ENCODE measurements around the gene B4GALT4. TPM values are rescaled to one million over a fixed set of nuclear protein-coding genes. Genes with fewer than 3 reads are reported as not detected.
A peak's percentile ranks its signal among the peaks of the same experiment; 100 is the strongest.

B4GALT4 gene
- total and polyA plus RNA-seq, 2 of the 4 experiments (the other 2 are of a cell fraction), result 27.0 to 30.3 TPM

GRCh38 chr3:119222391-119222790, 18.3 kb downstream of the B4GALT4 start:
- ChIA-PET POLR2A (ENCODE audit: unreplicated experiment) (no interaction called here), CTCF (no interaction called here)
- dilution Hi-C loops (cut with HindIII; ENCODE audit: low sequenced_read_pairs, unreplicated experiment), result no loop called here

More at GRCh38 chr3:119222391-119222790, 18.3 kb downstream of the B4GALT4 start:
- Histone ChIP-seq H2BK5ac (ENCODE audit: low read depth, low read length, poor library complexity, severe bottlenecking) (no peak overlapping the region), H2AK5ac (ENCODE audit: low read depth, low read length) (no peak overlapping the region), H3K79me1 (ENCODE audit: low read depth in 1 of 2, low read length in 2 of 2) (peaks cover 15 to 29% of the 10 kb centered on the region in 2 experiments), H4K91ac (ENCODE audit: insufficient read depth, low read depth, low read length) (no peak overlapping the region), H3K4ac (ENCODE audit: low read depth, low read length) (no peak overlapping the region), H2BK20ac (ENCODE audit: low read depth, low read length) (no peak overlapping the region), H3K4me2 (ENCODE audit: low read depth, low read length) (no peak overlapping the region), H3K27ac (ENCODE audit: insufficient read depth, low read length) (no peak overlapping the region), H3K18ac (ENCODE audit: low read depth, low read length) (no peak overlapping the region), H3K56ac (ENCODE audit: extremely low read depth, insufficient read depth, low read length) (no peak overlapping the region), H3K9ac (ENCODE audit: low read depth, low read length) (peak overlapping the region; percentile 22; the same call in 1 of the 2 replicates), H3K36me3 (ENCODE audit: control insufficient read depth, insufficient read depth, low read length) (peaks cover 52% of the 10 kb centered on the region), H3K23ac (ENCODE audit: low read depth, low read length) (no peak overlapping the region), H4K8ac (ENCODE audit: low read depth in 2 of 2, low read length in 2 of 2) (no peak overlapping the region), H3K27me3 (ENCODE audit: control insufficient read depth, insufficient read depth, low read length) (no peaks in the 10 kb centered on the region), H2BK15ac (ENCODE audit: low read depth, low read length) (no peak overlapping the region), H3K9me3 (ENCODE audit: control insufficient read depth, insufficient read depth, low read length) (no peaks in the 10 kb centered on the region), H3K9me1 (ENCODE audit: insufficient read depth, low read length) (peaks cover under 1% of the 10 kb centered on the region; the same call in 1 of the 2 replicates), H3K14ac (replicated peaks; ENCODE audit: low read depth, low read length) (no peak overlapping the region), H2AFZ (replicated peaks; ENCODE audit: low read length, poor library complexity) (no peak overlapping the region), H2BK120ac (ENCODE audit: low read depth, low read length) (no peak overlapping the region), H4K20me1 (ENCODE audit: insufficient read depth, low read length) (no peaks in the 10 kb centered on the region), H4K5ac (ENCODE audit: low read depth, low read length) (no peak overlapping the region), H3K4me1 (ENCODE audit: control insufficient read depth, insufficient read depth, low read length) (peaks cover 7% of the 10 kb centered on the region; the same call in 1 of the 2 replicates), H2AK9ac (replicated peaks; ENCODE audit: low read depth, low read length, poor library complexity) (no peak overlapping the region), H3K4me3 (ENCODE audit: insufficient read depth, low read depth, low read length) (no peak overlapping the region)
- in situ Hi-C loops (cut with MboI; ENCODE audit: low sequenced_read_pairs) (no loop called here), intact Hi-C loops (cut with micrococcal nuclease) (no loop called here)
- TF ChIP-seq MXI1 (IDR thresholded peaks at IDR 0.05; ENCODE audit: borderline replicate concordance, low read depth, low read length) (no peak), MAZ (IDR thresholded peaks at IDR 0.05; ENCODE audit: borderline replicate concordance, low read depth, low read length) (no peak), RCOR1 (IDR thresholded peaks at IDR 0.05; ENCODE audit: insufficient replicate concordance, low read length) (no peak), POLR2A (IDR thresholded peaks at IDR 0.05; ENCODE audit: low read depth, low read length) (no peak), USF2 (IDR thresholded peaks at IDR 0.05; ENCODE audit: low read depth, low read length) (no peak), CHD1 (IDR thresholded peaks at IDR 0.05; ENCODE audit: low read depth, low read length) (no peak), SMC3 (IDR thresholded peaks at IDR 0.05; ENCODE audit: low read depth, low read length) (no peak), ELK1 (IDR thresholded peaks at IDR 0.05; ENCODE audit: borderline replicate concordance, low read depth, low read length) (no peak), MAFK (IDR thresholded peaks at IDR 0.05; ENCODE audit: low read depth, low read length) (no peak), CTCF (conservative IDR thresholded peaks at IDR 0.05; ENCODE audit: low read depth, low read length) (no peak)
- 82% methylated on average over 6 of the region's 7 CpGs; no CpG with 5 or more reads in 1 of the 2 experiments for WGBS, 2 experiments (ENCODE audit: extremely low coverage in 2 of 2, insufficient read length in 1 of 2)
- no peak for ATAC-seq (ENCODE audit: low read depth)
- BruUV-seq (replicated peaks), result no TSS peak
- DNase-seq, result no peak
